Neural progenitor cell (in vitro differentiated cells): ENCODE results near the gene TWF2.

Source experiments
- CTCF ChIP-seq: fragments of 200-600 bp; sonication (generic); IDR thresholded peaks from 2 replicates; pipeline ENCODE4 v1.5.1; 2017; ENCODE audit warnings: antibody characterized with exemption, mild to moderate bottlenecking
- EZH2 ChIP-seq: fragments of 200-600 bp; sonication (generic); IDR thresholded peaks from 2 replicates; pipeline ENCODE4 v1.6.1; 2017; ENCODE audit warnings: antibody characterized with exemption, mild to moderate bottlenecking, moderate library complexity
- EZH2phosphoT487 ChIP-seq: fragments of 200-600 bp; sonication (generic); IDR thresholded peaks from 2 replicates; pipeline ENCODE4 v1.6.1; 2017; ENCODE audit warnings: antibody characterized with exemption

DNA sequence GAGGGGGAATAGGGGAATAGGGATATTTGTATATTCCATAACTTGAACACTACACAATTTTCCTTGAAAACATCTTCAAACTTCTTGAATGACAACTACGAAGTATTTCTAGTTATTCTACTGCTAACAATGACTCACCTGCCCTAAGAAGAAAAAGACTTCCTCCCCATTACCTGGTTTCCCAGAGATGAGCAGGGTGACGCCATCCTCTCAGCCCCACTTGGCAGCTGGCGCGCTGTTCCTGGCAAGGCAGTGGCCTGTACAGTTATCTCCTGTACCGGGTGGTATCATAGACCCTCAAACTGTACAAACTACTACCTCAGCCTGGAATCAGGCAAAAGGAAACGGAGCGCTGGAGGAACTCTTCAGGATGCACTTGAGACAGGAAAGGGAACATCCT is 29.1 kb upstream of the TWF2 start:
- no peak for TF ChIP-seq CTCF
- no peak for TF ChIP-seq EZH2
- TF ChIP-seq EZH2phosphoT487 = no peak
